Mesodermal cell (in vitro differentiated cells): ENCODE results near the gene ZNF723. TPM values are rescaled to one million over a fixed set of nuclear protein-coding genes. Genes with fewer than 3 reads are reported as not detected.
"Not testable (repeated sequence)": the region's sequence is repeated elsewhere in the genome, so short reads cannot be mapped to it uniquely, and the experiment has no call there.

ENCODE experiments used
- H3K27ac ChIP-seq: 2 replicates; pipeline ENCODE4 v1.7.0; 2013; ENCODE audit warnings: mild to moderate bottlenecking, low read depth, low read length, moderate library complexity; ENCODE audit not compliant: severe bottlenecking
- H3K36me3 ChIP-seq: 2 replicates; pipeline ENCODE4 v1.7.1; 2013; ENCODE audit warnings: mild to moderate bottlenecking, low read length, moderate library complexity; ENCODE audit not compliant: control insufficient read depth, insufficient read depth
- H3K4me1 ChIP-seq: one replicate; pipeline ENCODE4 v1.7.1; 2013; ENCODE audit warnings: mild to moderate bottlenecking, low read length; ENCODE audit not compliant: insufficient read depth, control insufficient read depth, poor library complexity, severe bottlenecking
- H3K4me3 ChIP-seq: 2 replicates; pipeline ENCODE4 v1.7.0; 2013; ENCODE audit warnings: low read length, control low read depth, mild to moderate bottlenecking; ENCODE audit not compliant: insufficient read depth, poor library complexity, severe bottlenecking; ENCODE audit errors: extremely low read depth
- H3K9me3 ChIP-seq: 2 replicates; pipeline ENCODE4 v1.7.1; 2013; ENCODE audit warnings: mild to moderate bottlenecking, low read length, moderate library complexity; ENCODE audit not compliant: control insufficient read depth
- WGBS, 2 experiments: methylation state at CpG; one replicate each; pipeline ENCODE4 v1.1.5; 2013; ENCODE audit warnings: missing lambda C conversion rate in 2 of 2; ENCODE audit not compliant: insufficient coverage in 2 of 2; 5-methylcytosine and 5-hydroxymethylcytosine counted together
- polyA plus RNA-seq, 2 experiments: library from polyadenylated mRNA; stranded (reverse); fragments of 50-300 nt; gene quantifications; one replicate each; pipeline ENCODE4 v1.2.3, GENCODE V29; 2013

ZNF723 gene
- not detected for polyA plus RNA-seq (2013, experiment 1 of 2)
- polyA plus RNA-seq (2013, experiment 2 of 2), result not detected

GRCh38 chr19:22832031-22832762 lies at the start of gene ZNF723:
Gene ZNF723 (plus strand): TSS chr19:22832291. CDS start chr19:22832380, 89 bp downstream.
- peaks cover 50% of the 10 kb centered on the region for H3K9me3 ChIP-seq
- H3K27ac ChIP-seq, result no peak within 1 kb of the TSS
- no peaks in the 10 kb centered on the region for H3K4me1 ChIP-seq
- 76 to 83% methylated on average over 22 to 25 of the region's 31 CpGs for WGBS, 2 experiments
- no peak within 1 kb of the TSS for H3K4me3 ChIP-seq
- no peaks in the 10 kb centered on the region for H3K36me3 ChIP-seq

GRCh38 chr19:22783651-22784410 lies 48.3 kb upstream of the ZNF723 start, which contains the start of gene ZNF99:
Gene ZNF99 (minus strand): TSS chr19:22784151. CDS start chr19:22784016, 135 bp downstream.
- no peak within 1 kb of the TSS for H3K4me3 ChIP-seq
- WGBS, 2 experiments, result 86% methylated on average over 34 of the region's 36 CpGs
- no peaks in the 10 kb centered on the region for H3K36me3 ChIP-seq
- H3K27ac ChIP-seq, result no peak within 1 kb of the TSS
- no peaks in the 10 kb centered on the region for H3K4me1 ChIP-seq
- H3K9me3 ChIP-seq, result peaks cover 51% of the 10 kb centered on the region

GRCh38 chr19:22792863-22793262 lies 39.2 kb upstream of the ZNF723 start:
- not testable (repeated sequence) for H3K27ac ChIP-seq, H3K4me1 ChIP-seq, H3K4me3 ChIP-seq, H3K36me3 ChIP-seq
- WGBS, 2 experiments, result 80% methylated on average over 2 of the region's 4 CpGs; no CpG with 5 or more reads in 1 of the 2 experiments
- H3K9me3 ChIP-seq, result peaks cover 36% of the 10 kb centered on the region

- Histone ChIP-seq H3K36me3 (no peaks in the 10 kb centered on the region), H3K4me1 (no peaks in the 10 kb centered on the region), H3K9me3 (peaks cover 50% of the 10 kb centered on the region), H3K4me3 (no peak overlapping the region), H3K27ac (no peak overlapping the region)
- 75 to 89% methylated on average over 2 to 3 of the region's 5 CpGs for WGBS, 2 experiments
These were observed 35.1 kb upstream of the ZNF723 start for GRCh38 chr19:22797040-22797439.

- Histone ChIP-seq H3K9me3 (peaks cover 66% of the 10 kb centered on the region), H3K27ac (no peak overlapping the region)
These were observed 25.7 kb upstream of the ZNF723 start for GRCh38 chr19:22806418-22806817.

GRCh38 chr19:22807061-22807835 lies 24.8 kb upstream of the ZNF723 start:
- Histone ChIP-seq H3K9me3 (peaks cover 66% of the 10 kb centered on the region), H3K4me1 (no peaks in the 10 kb centered on the region), H3K27ac (no peak overlapping the region), H3K36me3 (no peaks in the 10 kb centered on the region), H3K4me3 (no peak overlapping the region)
- 92% methylated on average over 51 to 66 of the region's 72 CpGs for WGBS, 2 experiments

More at GRCh38 chr19:22806418-22806817, 25.7 kb upstream of the ZNF723 start:
- Histone ChIP-seq H3K4me3 (no peak overlapping the region), H3K4me1 (no peaks in the 10 kb centered on the region), H3K36me3 (no peaks in the 10 kb centered on the region)
- WGBS, 2 experiments, result 77 to 88% methylated on average over 6 to 9 of the region's 11 CpGs

- no peaks in the 10 kb centered on the region for H3K36me3 ChIP-seq
- H3K27ac ChIP-seq, result no peak overlapping the region
- WGBS, 2 experiments, result 71% methylated on average over 1 of the region's 2 CpGs; no CpG with 5 or more reads in 1 of the 2 experiments
- H3K9me3 ChIP-seq, result peaks cover 73% of the 10 kb centered on the region
- no peaks in the 10 kb centered on the region for H3K4me1 ChIP-seq
- no peak overlapping the region for H3K4me3 ChIP-seq
These were observed 18.0 kb upstream of the ZNF723 start for GRCh38 chr19:22814124-22814523.

GRCh38 chr19:22831211-22831610 lies 880 bp upstream of the ZNF723 start:
- H3K4me1 ChIP-seq, result no peaks in the 10 kb centered on the region
- no peak overlapping the region for H3K27ac ChIP-seq
- peaks cover 49% of the 10 kb centered on the region for H3K9me3 ChIP-seq
- no peaks in the 10 kb centered on the region for H3K36me3 ChIP-seq
- WGBS, 2 experiments, result 71 to 81% methylated on average over 7 to 8 of the region's 11 CpGs
- H3K4me3 ChIP-seq, result no peak overlapping the region

GRCh38 chr19:22857713-22858320 lies 25.7 kb downstream of the ZNF723 start:
- H3K4me1 ChIP-seq, H3K4me3 ChIP-seq, H3K27ac ChIP-seq, H3K36me3 ChIP-seq: not testable (repeated sequence)
- H3K9me3 ChIP-seq, result peaks cover 38% of the 10 kb centered on the region

- Histone ChIP-seq H3K4me1 (no peaks in the 10 kb centered on the region), H3K9me3 (peaks cover 73% of the 10 kb centered on the region), H3K36me3 (no peaks in the 10 kb centered on the region), H3K27ac (no peak overlapping the region), H3K4me3 (no peak overlapping the region)
- 21 to 31% methylated on average over 2 of the region's 3 CpGs for WGBS, 2 experiments
These were observed 50.7 kb downstream of the ZNF723 start for GRCh38 chr19:22882797-22883196.
